Measurements from ENCODE around the gene GPC4.
"Not testable (repeated sequence)": the region's sequence is repeated elsewhere in the genome, so short reads cannot be mapped to it uniquely, and the experiment has no call there.

GPC4 gene

GRCh38 chrX:133287860-133288259 lies 127.4 kb downstream of the GPC4 start:
- no peak for DNase-seq (ENCODE audit: extremely low read depth, low read depth)
- TF ChIP-seq CTCF (IDR thresholded peaks at IDR 0.05; ENCODE audit: low read depth, low read length) = no peak

GRCh38 chrX:133285341-133285740 lies 129.9 kb downstream of the GPC4 start:
- DNase-seq (ENCODE audit: extremely low read depth, low read depth) = no peak
- no peak for TF ChIP-seq CTCF (IDR thresholded peaks at IDR 0.05; ENCODE audit: low read depth, low read length)

GRCh38 chrX:133279112-133279730 lies 136.1 kb downstream of the GPC4 start:
- not testable (repeated sequence) for DNase-seq (ENCODE audit: extremely low read depth, low read depth)

- no peak for DNase-seq (ENCODE audit: extremely low read depth, low read depth)
- TF ChIP-seq CTCF (IDR thresholded peaks at IDR 0.05; ENCODE audit: low read depth, low read length) = no peak
Measured at GRCh38 chrX:133273180-133273579, 142.1 kb downstream of the GPC4 start.

GRCh38 chrX:133269168-133269567 lies 146.1 kb downstream of the GPC4 start:
- no peak for TF ChIP-seq CTCF (IDR thresholded peaks at IDR 0.05; ENCODE audit: low read depth, low read length)
- no peak for DNase-seq (ENCODE audit: extremely low read depth, low read depth)

- TF ChIP-seq CTCF (IDR thresholded peaks at IDR 0.05; ENCODE audit: low read depth, low read length) = no peak
Measured at GRCh38 chrX:133267621-133268020, 147.7 kb downstream of the GPC4 start.

GRCh38 chrX:133265331-133265730 lies 150.0 kb downstream of the GPC4 start:
- TF ChIP-seq CTCF (IDR thresholded peaks at IDR 0.05; ENCODE audit: low read depth, low read length) = no peak
- DNase-seq (ENCODE audit: extremely low read depth, low read depth) = no peak

More at GRCh38 chrX:133267621-133268020, 147.7 kb downstream of the GPC4 start:
- no peak for DNase-seq (ENCODE audit: extremely low read depth, low read depth)

- no peak for DNase-seq (ENCODE audit: extremely low read depth, low read depth)
- no peak for TF ChIP-seq CTCF (IDR thresholded peaks at IDR 0.05; ENCODE audit: low read depth, low read length)
Measured at GRCh38 chrX:133258481-133258880, 156.8 kb downstream of the GPC4 start.
